Stomach (tissue), 4 donors: Measurements from ENCODE around the gene ANKRD33.

ENCODE experiments used
- EP300 ChIP-seq: sonication (generic); formaldehyde crosslinking; IDR thresholded peaks from one replicate; pipeline ENCODE4 v1.6.1; 2017; ENCODE audit warnings: antibody characterized with exemption
- POLR2A ChIP-seq, 4 donors: fragments of 450-650 bp; IDR thresholded peaks; one replicate each; pipeline ENCODE4 v1.6.1; 2016; ENCODE audit warnings: antibody characterized with exemption in 4 of 4, control low read depth in 2 of 4, mild to moderate bottlenecking in 1 of 4, moderate library complexity in 1 of 4
- POLR2AphosphoS5 ChIP-seq, 3 donors: sonication (generic); formaldehyde crosslinking; IDR thresholded peaks; one replicate each; pipeline ENCODE4 v1.6.1; 2016; ENCODE audit warnings: antibody characterized with exemption in 3 of 3
- TF ChIP-seq, protein P1 (sequence below), 7 experiments: fragments of 450-650 bp in 4 of 7; fragments of 200-600 bp in 3 of 7; sonication (generic) in 3 of 7; IDR thresholded peaks; one replicate each; pipeline ENCODE4 v1.5.1; 2016 to 2019; ENCODE audit warnings: antibody characterized with exemption in 7 of 7, control low read depth in 2 of 7, mild to moderate bottlenecking in 1 of 7

DNA sequence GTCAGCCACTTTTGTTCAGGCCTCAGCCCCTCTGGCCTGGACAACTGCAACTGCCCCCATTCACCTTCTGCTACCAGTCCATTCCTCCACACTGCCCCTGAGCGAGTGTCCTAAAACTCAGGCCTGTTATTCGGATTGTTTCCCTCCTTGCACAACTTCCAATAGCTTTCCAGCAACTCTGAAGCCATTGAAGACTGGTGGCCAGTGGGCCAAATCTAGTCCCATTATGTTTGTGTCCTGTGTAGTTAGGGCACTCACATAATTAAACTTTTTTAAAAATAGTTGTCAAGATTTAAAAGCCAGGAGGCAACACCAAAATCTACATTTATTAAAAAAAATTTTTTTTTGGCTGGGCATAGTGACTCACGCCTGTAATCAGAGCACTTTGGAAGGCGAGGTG, 21.6 kb upstream of the ANKRD33 start:
- TF ChIP-seq, protein P1, sequence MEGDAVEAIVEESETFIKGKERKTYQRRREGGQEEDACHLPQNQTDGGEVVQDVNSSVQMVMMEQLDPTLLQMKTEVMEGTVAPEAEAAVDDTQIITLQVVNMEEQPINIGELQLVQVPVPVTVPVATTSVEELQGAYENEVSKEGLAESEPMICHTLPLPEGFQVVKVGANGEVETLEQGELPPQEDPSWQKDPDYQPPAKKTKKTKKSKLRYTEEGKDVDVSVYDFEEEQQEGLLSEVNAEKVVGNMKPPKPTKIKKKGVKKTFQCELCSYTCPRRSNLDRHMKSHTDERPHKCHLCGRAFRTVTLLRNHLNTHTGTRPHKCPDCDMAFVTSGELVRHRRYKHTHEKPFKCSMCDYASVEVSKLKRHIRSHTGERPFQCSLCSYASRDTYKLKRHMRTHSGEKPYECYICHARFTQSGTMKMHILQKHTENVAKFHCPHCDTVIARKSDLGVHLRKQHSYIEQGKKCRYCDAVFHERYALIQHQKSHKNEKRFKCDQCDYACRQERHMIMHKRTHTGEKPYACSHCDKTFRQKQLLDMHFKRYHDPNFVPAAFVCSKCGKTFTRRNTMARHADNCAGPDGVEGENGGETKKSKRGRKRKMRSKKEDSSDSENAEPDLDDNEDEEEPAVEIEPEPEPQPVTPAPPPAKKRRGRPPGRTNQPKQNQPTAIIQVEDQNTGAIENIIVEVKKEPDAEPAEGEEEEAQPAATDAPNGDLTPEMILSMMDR (IDR thresholded peaks at IDR 0.05): no peak
- no peak for TF ChIP-seq POLR2A (IDR thresholded peaks at IDR 0.05)
- no peak for TF ChIP-seq POLR2AphosphoS5 (IDR thresholded peaks at IDR 0.05)
- no peak for TF ChIP-seq EP300
